ENCODE data around the gene CCDC107. TPM values are rescaled to one million over a fixed set of nuclear protein-coding genes. Genes with fewer than 3 reads are reported as not detected.
"Not testable (repeated sequence)": the region's sequence is repeated elsewhere in the genome, so short reads cannot be mapped to it uniquely, and the experiment has no call there.

CCDC107 gene
- total RNA-seq, 1 experiment from 2014 or later, result 12.0 TPM

GRCh38 chr9:35643046-35643445 lies 15.0 kb upstream of the CCDC107 start:
- DNase-seq, result no peak
- Histone ChIP-seq H4K91ac (ENCODE audit: insufficient read length, low read depth, low read length) (no peak overlapping the region), H2BK12ac (ENCODE audit: insufficient read length, low read depth, low read length) (no peak overlapping the region), H3K4me2 (ENCODE audit: insufficient read depth, insufficient read length, low read length) (no peak overlapping the region), H2AFZ (ENCODE audit: low read length) (no peak overlapping the region), H3K27ac (ENCODE audit: insufficient read length, low read depth, low read length) (no peak overlapping the region), H3K4me1 (ENCODE audit: insufficient read depth, low read length) (no peaks in the 10 kb centered on the region), H2BK5ac (ENCODE audit: insufficient read length, low read length) (no peak overlapping the region), H4K5ac (ENCODE audit: insufficient read length, low read depth, low read length) (no peak overlapping the region), H4K20me1 (ENCODE audit: control insufficient read depth, insufficient read depth, insufficient read length) (no peaks in the 10 kb centered on the region), H3K79me1 (ENCODE audit: insufficient read depth, low read depth, low read length, poor library complexity, severe bottlenecking) (no peaks in the 10 kb centered on the region), H3K18ac (ENCODE audit: insufficient read length, low read depth, low read length) (no peak overlapping the region), H3K56ac (ENCODE audit: insufficient read length, low read depth, low read length) (no peak overlapping the region), H3K79me2 (ENCODE audit: insufficient read depth, low read length) (no peaks in the 10 kb centered on the region), H3K27me3 (ENCODE audit: insufficient read depth, low read length) (no peaks in the 10 kb centered on the region), H4K8ac (replicated peaks; ENCODE audit: insufficient read length, low read depth, low read length) (no peak overlapping the region), H3K4ac (ENCODE audit: low read depth, low read length) (no peak overlapping the region), H3K14ac (ENCODE audit: insufficient read depth, low read length) (no peak overlapping the region), H3T11ph (ENCODE audit: low read length) (no peak overlapping the region), H2BK20ac (ENCODE audit: low read depth, low read length, poor library complexity, severe bottlenecking) (no peak overlapping the region), H2BK15ac (ENCODE audit: low read depth, low read length) (no peak overlapping the region), H3K23me2 (ENCODE audit: insufficient read length, low read depth, low read length, poor library complexity, severe bottlenecking) (no peaks in the 10 kb centered on the region), H2AK5ac (ENCODE audit: insufficient read length, low read length) (no peak overlapping the region), H3K9ac (ENCODE audit: extremely low read depth, insufficient read length, low read length) (no peak overlapping the region), H2BK120ac (ENCODE audit: low read depth, low read length, poor library complexity, severe bottlenecking) (no peak overlapping the region), H3K23ac (ENCODE audit: insufficient read length, low read depth, low read length) (no peak overlapping the region), H3K9me3 (ENCODE audit: control insufficient read depth, low read depth, low read length) (no peaks in the 10 kb centered on the region)
- Mint-ChIP-seq H3K27me3 (ENCODE audit: low read depth) (peaks cover 2% of the 10 kb centered on the region), H3K9me3 (peaks cover 4 to 11% of the 10 kb centered on the region in 2 experiments; a peak in 4 of 5 replicates), H3K4me1 (peaks cover 11 to 13% of the 10 kb centered on the region in 2 experiments), H3K27ac (peak overlapping the region in 1 of 3 experiments; percentile 59; a peak in 1 of 7 replicates), H3K36me3 (ENCODE audit: insufficient read depth in 1 of 3, low read depth in 3 of 3) (peaks cover 9 to 16% (median 12%) of the 10 kb centered on the region in 3 experiments), H3K4me3 (no peak overlapping the region)
- TF ChIP-seq CTCF (conservative IDR thresholded peaks at IDR 0.05), result no peak
- WGBS (ENCODE audit: extremely low coverage, insufficient read length, low lambda C conversion rate), result no CpG with 5 or more reads among the region's 12 CpGs

GRCh38 chr9:35645736-35646135 lies 12.4 kb upstream of the CCDC107 start:
- not testable (repeated sequence) for H2BK20ac ChIP-seq (ENCODE audit: low read depth, low read length, poor library complexity, severe bottlenecking); H3K36me3 Mint-ChIP-seq (ENCODE audit: insufficient read depth in 1 of 3, low read depth in 3 of 3); H3K14ac ChIP-seq (ENCODE audit: insufficient read depth, low read length); H4K20me1 ChIP-seq (ENCODE audit: control insufficient read depth, insufficient read depth, insufficient read length); H4K5ac ChIP-seq (ENCODE audit: insufficient read length, low read depth, low read length); H3K9ac ChIP-seq (ENCODE audit: extremely low read depth, insufficient read length, low read length); H2BK5ac ChIP-seq (ENCODE audit: insufficient read length, low read length); H4K8ac ChIP-seq (replicated peaks; ENCODE audit: insufficient read length, low read depth, low read length); H3K27me3 Mint-ChIP-seq (ENCODE audit: low read depth); H3K27me3 ChIP-seq (ENCODE audit: insufficient read depth, low read length); H3K4me1 ChIP-seq (ENCODE audit: insufficient read depth, low read length); H3K18ac ChIP-seq (ENCODE audit: insufficient read length, low read depth, low read length); H3K56ac ChIP-seq (ENCODE audit: insufficient read length, low read depth, low read length); H2AK5ac ChIP-seq (ENCODE audit: insufficient read length, low read length); H4K91ac ChIP-seq (ENCODE audit: insufficient read length, low read depth, low read length); H2BK12ac ChIP-seq (ENCODE audit: insufficient read length, low read depth, low read length); H3K23ac ChIP-seq (ENCODE audit: insufficient read length, low read depth, low read length); H3K23me2 ChIP-seq (ENCODE audit: insufficient read length, low read depth, low read length, poor library complexity, severe bottlenecking); H3K4ac ChIP-seq (ENCODE audit: low read depth, low read length); H3T11ph ChIP-seq (ENCODE audit: low read length); H3K79me1 ChIP-seq (ENCODE audit: insufficient read depth, low read depth, low read length, poor library complexity, severe bottlenecking); H2BK15ac ChIP-seq (ENCODE audit: low read depth, low read length); H3K9me3 ChIP-seq (ENCODE audit: control insufficient read depth, low read depth, low read length); H3K9me3 Mint-ChIP-seq; DNase-seq; H3K79me2 ChIP-seq (ENCODE audit: insufficient read depth, low read length); H3K27ac ChIP-seq (ENCODE audit: insufficient read length, low read depth, low read length)
- H3K4me3 Mint-ChIP-seq, result peak overlapping the region; percentile 85 to 96
- Histone ChIP-seq H2AFZ (ENCODE audit: low read length) (peak overlapping the region; percentile 41), H3K4me2 (ENCODE audit: insufficient read depth, insufficient read length, low read length) (peak overlapping the region; percentile 86), H2BK120ac (ENCODE audit: low read depth, low read length, poor library complexity, severe bottlenecking) (peak overlapping the region; percentile 56)
- WGBS (ENCODE audit: extremely low coverage, insufficient read length, low lambda C conversion rate), result no CpG with 5 or more reads among the region's 10 CpGs
- H3K27ac Mint-ChIP-seq, result peak overlapping the region in 1 of 3 experiments; percentile 95; a peak in 3 of 7 replicates
- H3K4me1 Mint-ChIP-seq, result peaks cover 22 to 25% of the 10 kb centered on the region in 2 experiments

Data from H9 (cell line).